Uterus (tissue), 4 donors: ENCODE measurements around the gene PNMA3. TPM values are rescaled to one million over a fixed set of nuclear protein-coding genes. Genes with fewer than 3 reads are reported as not detected.

Source experiments
- small RNA-seq: library from RNA; depleted of rRNA; stranded (forward); fragments of <200 nt; gene quantifications from one replicate; pipeline ENCODE3, GENCODE V24; 2016
- total RNA-seq, 4 donors: library from RNA; depleted of rRNA in 3 of 4; stranded (reverse); fragments of >200 nt in 3 of 4; gene quantifications; one replicate each; pipeline versions ENCODE4 v1.1.0 to v1.2.4, GENCODE V29; 2014 to 2023
- donor health status: DM: yes; HTN: yes; CAD: no.

Gene PNMA3
- total RNA-seq, 4 donors from 2014 or later: 0.49 to 4.8 TPM; not detected in 2

Small RNA genes lying within 50 kb of the gene (small RNA-seq; reads per million reads assigned to genes)
- not detected for gene AC243428.1

Other genes with a start within 250 kb of the PNMA3 start
- gene CETN2, start 225.7 kb upstream of the PNMA3 start, total RNA-seq: 10 to 100 TPM; 37.9 to 61.5 (median 45.4) TPM
- 10 to 100 TPM in 2 of 4 donors, 1 to 10 TPM in 2; 1.5 to 12.6 (median 8.6) TPM for gene NSDHL, start 225.4 kb upstream of the PNMA3 start, total RNA-seq
- 10 to 100 TPM in 2 of 4 donors, 1 to 10 TPM in 2; 1.3 to 32.6 (median 12.1) TPM for gene ZNF185, start 158.4 kb upstream of the PNMA3 start, total RNA-seq
- gene PNMA5, start 62.4 kb upstream of the PNMA3 start, total RNA-seq: under 1 TPM in 1 of 4 donors, not detected in 3; 0.07 TPM
- 1 to 10 TPM in 2 of 4 donors, not detected in 2; 2.3 to 7.7 TPM for gene PNMA6A, start 16.0 kb downstream of the PNMA3 start, total RNA-seq
- not detected for gene MAGEA1, start 122.8 kb downstream of the PNMA3 start, total RNA-seq